RPMI8226 (cell line): Measurements from ENCODE around the gene FKBP1B.
"Not testable (repeated sequence)": the region's sequence is repeated elsewhere in the genome, so short reads cannot be mapped to it uniquely, and the experiment has no call there.

Source experiments
- DNase-seq: peaks from one replicate; pipeline ENCODE4 v3.0.0-alpha.2; 2015

The FKBP1B gene

GRCh38 chr2:24049485-24050021 is at the start of gene FKBP1B:
FKBP1B (plus strand) TSS chr2:24049741; CDS start chr2:24049850, 109 bp downstream.
- no peak for DNase-seq

- no peak for DNase-seq
Observed at GRCh38 chr2:24007693-24008092, 41.8 kb upstream of the FKBP1B start.

- DNase-seq: no peak
Observed at GRCh38 chr2:24008672-24009366, 40.7 kb upstream of the FKBP1B start.

- no peak for DNase-seq
Observed at GRCh38 chr2:24009367-24009679, 40.2 kb upstream of the FKBP1B start.

GRCh38 chr2:24009680-24010476 is 39.7 kb upstream of the FKBP1B start, which contains the start of gene MFSD2B:
MFSD2B (plus strand) TSS chr2:24010085; CDS start chr2:24010097, 12 bp downstream.
- DNase-seq: no peak

GRCh38 chr2:24010477-24011249 is 38.9 kb upstream of the FKBP1B start:
- DNase-seq: no peak

GRCh38 chr2:24011250-24012104 is 38.1 kb upstream of the FKBP1B start:
- no peak for DNase-seq

- no peak for DNase-seq
Observed at GRCh38 chr2:24012521-24013188, 36.9 kb upstream of the FKBP1B start.

GRCh38 chr2:24014902-24015301 is 34.6 kb upstream of the FKBP1B start:
- DNase-seq: not testable (repeated sequence)

- no peak for DNase-seq
Observed at GRCh38 chr2:24015562-24016375, 33.8 kb upstream of the FKBP1B start.

GRCh38 chr2:24016376-24016761 is 33.2 kb upstream of the FKBP1B start:
- DNase-seq: no peak

GRCh38 chr2:24016853-24017703 is 32.5 kb upstream of the FKBP1B start:
- DNase-seq: no peak

GRCh38 chr2:24017711-24018110 is 31.8 kb upstream of the FKBP1B start:
- no peak for DNase-seq

GRCh38 chr2:24018241-24018640 is 31.3 kb upstream of the FKBP1B start:
- DNase-seq: no peak

GRCh38 chr2:24019729-24020128 is 29.8 kb upstream of the FKBP1B start:
- no peak for DNase-seq

GRCh38 chr2:24020244-24020643 is 29.3 kb upstream of the FKBP1B start:
- no peak for DNase-seq

GRCh38 chr2:24021122-24021998 is 28.2 kb upstream of the FKBP1B start:
- DNase-seq: no peak

GRCh38 chr2:24022324-24022974 is 27.1 kb upstream of the FKBP1B start:
- DNase-seq: no peak
